ENCODE data around the gene DPYSL3. TPM values are rescaled to one million over a fixed set of nuclear protein-coding genes. Genes with fewer than 3 reads are reported as not detected.
A peak's percentile ranks its signal among the peaks of the same experiment; 100 is the strongest.

The DPYSL3 gene
- total RNA-seq, 1 experiment from 2014 or later, result 8.9 TPM

DNA sequence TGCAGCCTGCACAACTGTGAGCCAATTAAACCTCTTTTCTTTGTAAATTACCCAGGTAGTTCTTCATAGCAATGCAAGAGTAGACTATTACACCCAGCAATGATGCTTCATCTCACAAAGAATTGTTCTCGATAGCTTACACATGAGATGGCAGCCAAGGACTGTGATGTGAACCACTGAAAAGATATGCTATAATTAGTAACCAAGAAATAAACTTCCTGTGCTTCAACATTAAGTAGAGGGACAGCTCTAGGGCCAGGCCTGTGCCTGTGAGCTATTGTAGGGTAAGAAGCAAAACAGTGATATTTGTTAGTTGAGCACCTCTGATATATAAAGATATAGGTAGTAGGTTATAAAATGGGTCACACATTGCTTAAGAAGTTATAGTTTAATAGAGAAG, 41.8 kb upstream of the DPYSL3 start:
- Mint-ChIP-seq H3K36me3 (ENCODE audit: insufficient read depth, unreplicated experiment) (peaks cover 4% of the 10 kb centered on the region), H3K27me3 (ENCODE audit: insufficient read depth, unreplicated experiment) (no peaks in the 10 kb centered on the region), H3K27ac (ENCODE audit: low read depth, unreplicated experiment) (no peak overlapping the region), H3K9me3 (ENCODE audit: unreplicated experiment) (peaks cover 10% of the 10 kb centered on the region), H3K4me1 (ENCODE audit: insufficient read depth, unreplicated experiment) (peaks cover 7% of the 10 kb centered on the region), H3K4me3 (ENCODE audit: unreplicated experiment) (no peak overlapping the region)
- ChIA-PET CTCF (interaction anchor here (0.7 to 1.8 kb wide), 3 partner anchors 9 to 335 kb away, joined by 3 to 4 read pairs (median 3); no protein-coding TSS in a partner anchor), POLR2A (no interaction called here)
- intact Hi-C loops (cut with micrococcal nuclease), result no loop called here
- DNase-seq (ENCODE audit: unreplicated experiment), result no peak
- TF ChIP-seq, protein P1, sequence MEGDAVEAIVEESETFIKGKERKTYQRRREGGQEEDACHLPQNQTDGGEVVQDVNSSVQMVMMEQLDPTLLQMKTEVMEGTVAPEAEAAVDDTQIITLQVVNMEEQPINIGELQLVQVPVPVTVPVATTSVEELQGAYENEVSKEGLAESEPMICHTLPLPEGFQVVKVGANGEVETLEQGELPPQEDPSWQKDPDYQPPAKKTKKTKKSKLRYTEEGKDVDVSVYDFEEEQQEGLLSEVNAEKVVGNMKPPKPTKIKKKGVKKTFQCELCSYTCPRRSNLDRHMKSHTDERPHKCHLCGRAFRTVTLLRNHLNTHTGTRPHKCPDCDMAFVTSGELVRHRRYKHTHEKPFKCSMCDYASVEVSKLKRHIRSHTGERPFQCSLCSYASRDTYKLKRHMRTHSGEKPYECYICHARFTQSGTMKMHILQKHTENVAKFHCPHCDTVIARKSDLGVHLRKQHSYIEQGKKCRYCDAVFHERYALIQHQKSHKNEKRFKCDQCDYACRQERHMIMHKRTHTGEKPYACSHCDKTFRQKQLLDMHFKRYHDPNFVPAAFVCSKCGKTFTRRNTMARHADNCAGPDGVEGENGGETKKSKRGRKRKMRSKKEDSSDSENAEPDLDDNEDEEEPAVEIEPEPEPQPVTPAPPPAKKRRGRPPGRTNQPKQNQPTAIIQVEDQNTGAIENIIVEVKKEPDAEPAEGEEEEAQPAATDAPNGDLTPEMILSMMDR (IDR thresholded peaks at IDR 0.05; ENCODE audit: unreplicated experiment), result no peak
- no TSS peak for BruUV-seq (replicated peaks)

DNA sequence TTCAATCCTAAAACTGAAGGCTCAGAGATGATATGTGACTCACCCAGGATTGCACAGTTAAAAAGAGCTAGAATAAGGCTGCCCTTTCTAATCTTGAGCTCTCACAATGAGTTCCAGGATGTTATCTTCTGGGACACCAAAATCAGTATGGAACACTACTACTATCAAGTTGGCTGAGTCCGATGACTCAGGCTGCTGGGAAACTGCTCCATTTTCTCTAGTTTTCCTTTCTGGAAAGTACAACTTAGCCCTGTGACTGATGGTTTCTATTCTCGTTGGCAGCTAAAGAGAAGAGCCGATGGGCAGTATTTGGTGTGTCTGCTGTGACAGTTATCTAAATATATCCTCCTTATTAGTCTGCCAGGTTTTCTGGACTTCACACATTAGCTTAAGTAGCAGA, 37.9 kb upstream of the DPYSL3 start:
- H3K27ac Mint-ChIP-seq (ENCODE audit: low read depth, unreplicated experiment), result no peak overlapping the region

DNA sequence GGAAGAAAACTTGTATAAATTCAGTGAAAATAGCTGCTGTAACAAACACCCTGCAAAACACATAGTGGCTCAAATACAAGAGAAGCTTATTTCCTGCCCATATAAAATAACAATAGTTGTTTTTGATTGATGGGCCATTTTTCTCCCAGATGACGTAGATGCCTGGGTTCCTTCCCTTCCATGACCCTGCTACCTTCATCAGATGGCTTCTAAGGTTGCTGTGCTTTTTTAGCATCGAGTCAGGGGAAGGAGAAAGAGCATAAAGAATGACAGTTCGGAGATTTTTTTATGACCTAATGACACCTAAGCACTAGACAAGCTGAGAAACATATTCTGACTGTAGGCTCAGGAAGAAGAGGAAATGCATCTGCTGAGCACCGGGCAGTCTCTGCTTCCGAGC, 34.7 kb upstream of the DPYSL3 start:
- intact Hi-C loops (cut with micrococcal nuclease), result no loop called here
- no peak overlapping the region for H3K27ac Mint-ChIP-seq (ENCODE audit: low read depth, unreplicated experiment)
- no peak overlapping the region for H3K4me3 Mint-ChIP-seq (ENCODE audit: unreplicated experiment)
- H3K36me3 Mint-ChIP-seq (ENCODE audit: insufficient read depth, unreplicated experiment), result no peaks in the 10 kb centered on the region
- no peaks in the 10 kb centered on the region for H3K4me1 Mint-ChIP-seq (ENCODE audit: insufficient read depth, unreplicated experiment)
- no peak for DNase-seq (ENCODE audit: unreplicated experiment)
- ChIA-PET POLR2A (no interaction called here), CTCF (interaction anchor here (0.7 to 1.0 kb wide), 3 partner anchors 10 to 97 kb away, joined by 3 to 4 read pairs (median 4); no protein-coding TSS in a partner anchor)
- BruUV-seq (replicated peaks), result no TSS peak
- TF ChIP-seq, protein P1 (IDR thresholded peaks at IDR 0.05; ENCODE audit: unreplicated experiment), result no peak
- H3K27me3 Mint-ChIP-seq (ENCODE audit: insufficient read depth, unreplicated experiment), result no peaks in the 10 kb centered on the region
- H3K9me3 Mint-ChIP-seq (ENCODE audit: unreplicated experiment), result peaks cover 5% of the 10 kb centered on the region

More for the DNA sequence above, 37.9 kb upstream of the DPYSL3 start:
- Mint-ChIP-seq H3K36me3 (ENCODE audit: insufficient read depth, unreplicated experiment) (no peaks in the 10 kb centered on the region), H3K4me1 (ENCODE audit: insufficient read depth, unreplicated experiment) (no peaks in the 10 kb centered on the region), H3K27me3 (ENCODE audit: insufficient read depth, unreplicated experiment) (no peaks in the 10 kb centered on the region), H3K4me3 (ENCODE audit: unreplicated experiment) (no peak overlapping the region), H3K9me3 (ENCODE audit: unreplicated experiment) (peaks cover 10% of the 10 kb centered on the region)
- CTCF ChIA-PET, result interaction anchor here (0.9 to 2.5 kb wide), 5 partner anchors 11 to 178 kb away, joined by 3 to 8 read pairs (median 4); no protein-coding TSS in a partner anchor
- intact Hi-C loops (cut with micrococcal nuclease), result no loop called here
- BruUV-seq (replicated peaks), result no TSS peak
- no peak for DNase-seq (ENCODE audit: unreplicated experiment)
- POLR2A ChIA-PET, result interaction anchor here (2.0 kb wide), 1 partner anchor 9 kb away, joined by 4 read pairs; no protein-coding TSS in a partner anchor
- TF ChIP-seq, protein P1 (IDR thresholded peaks at IDR 0.05; ENCODE audit: unreplicated experiment), result no peak

DNA sequence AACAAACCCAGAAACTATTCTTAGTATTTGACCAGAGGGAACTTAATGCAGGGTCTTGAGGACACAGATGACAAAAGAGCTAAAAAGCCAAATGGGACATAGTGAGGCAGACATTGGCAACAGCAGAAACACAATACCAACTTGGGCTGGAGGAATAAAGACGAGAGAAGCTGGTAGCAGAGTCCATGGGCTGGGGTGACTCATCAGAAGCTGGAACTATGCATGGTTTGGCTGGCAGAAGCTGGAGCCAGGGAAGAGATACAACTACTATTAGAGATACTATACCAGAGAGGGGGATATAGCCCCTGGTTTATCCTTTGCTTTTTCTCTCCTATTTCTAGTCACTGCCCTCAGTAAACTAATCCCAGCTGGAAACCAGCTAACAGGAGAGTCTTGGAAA, 29.2 kb upstream of the DPYSL3 start:
- Mint-ChIP-seq H3K27ac (ENCODE audit: low read depth, unreplicated experiment) (no peak overlapping the region), H3K9me3 (ENCODE audit: unreplicated experiment) (no peaks in the 10 kb centered on the region), H3K27me3 (ENCODE audit: insufficient read depth, unreplicated experiment) (no peaks in the 10 kb centered on the region), H3K4me3 (ENCODE audit: unreplicated experiment) (no peak overlapping the region), H3K4me1 (ENCODE audit: insufficient read depth, unreplicated experiment) (peaks cover 37% of the 10 kb centered on the region), H3K36me3 (ENCODE audit: insufficient read depth, unreplicated experiment) (no peaks in the 10 kb centered on the region)
- peak; percentile 61 for DNase-seq (ENCODE audit: unreplicated experiment)
- no TSS peak for BruUV-seq (replicated peaks)
- intact Hi-C loops (cut with micrococcal nuclease), result no loop called here
- ChIA-PET CTCF (interaction anchor here (0.6 to 4.2 kb wide), 7 partner anchors 10 to 74 kb away, joined by 3 to 30 read pairs (median 4); partner anchors contain the start of gene DPYSL3), POLR2A (no interaction called here)
- TF ChIP-seq, protein P1 (IDR thresholded peaks at IDR 0.05; ENCODE audit: unreplicated experiment), result no peak
